HepG2 (cell line): ENCODE measurements around the gene RPS2. TPM values are rescaled to one million over a fixed set of nuclear protein-coding genes. Genes with fewer than 3 reads are reported as not detected.

ENCODE experiments used
- ATAC-seq: fragments of 200-7000 bp; cut with Tn5 transposase; 3 replicates; pipeline ENCODE4 v1.9.1; 2020; ENCODE audit warnings: mild to moderate bottlenecking, moderate library complexity
- BruUV-seq: library from RNA; stranded (reverse); fragments of 400-500 nt; replicated peaks from 2 replicates; lab custom pipeline; 2021; lab: Mats Ljungman, UMichigan
- CTCF ChIA-PET: fragments of 300-600 bp; formaldehyde crosslinking; extraction: SDS; loops from one replicate; lab custom pipeline; 2021; ENCODE audit warnings: low total read pairs, inconsistent platforms, low intra/inter-chr PET ratio; lab: Yijun Ruan, JAX
- POLR2A ChIA-PET: fragments of 350-600 bp; sonication (Branson Sonifier 250); formaldehyde crosslinking; loops from one replicate; lab custom pipeline; 2020; ENCODE audit warnings: antibody characterized with exemption, inconsistent platforms; lab: Yijun Ruan, JAX
- DNase-seq: peaks from one replicate; pipeline ENCODE4 v3.0.0-alpha.2; 2015; ENCODE audit warnings: low spot score
- FAIRE-seq: peaks from 3 replicates; lab custom pipeline; 2011; peaks lifted over from hg19 to GRCh38; lab: Jason Lieb, UNC
- H2AFZ ChIP-seq: one replicate; pipeline ENCODE4 v1.6.1; 2011; ENCODE audit warnings: low read length, inconsistent platforms
- H3K27ac ChIP-seq: fragments of 300-600 bp; 3 replicates; pipeline ENCODE4 v1.8.0; 2011; ENCODE audit warnings: mixed run types, mild to moderate bottlenecking, mixed read lengths, low read length, inconsistent platforms; ENCODE audit not compliant: insufficient read depth; ENCODE audit errors: extremely low read length
- H3K27me3 ChIP-seq, 2 experiments: fragments of 200-600 bp in 1 of 2; 2 replicates in 1 of 2; 3 replicates in 1 of 2; pipeline versions ENCODE4 v1.6.0 to v1.8.0; 2011; ENCODE audit warnings: low read length in 2 of 2, mild to moderate bottlenecking in 2 of 2, moderate library complexity in 2 of 2, inconsistent platforms in 1 of 2; ENCODE audit not compliant: insufficient read depth in 2 of 2, control insufficient read depth in 1 of 2
- H3K36me3 ChIP-seq, 2 experiments: fragments of 200-600 bp in 1 of 2; replicated peaks in 1 of 2; 2 replicates in 1 of 2; 3 replicates in 1 of 2; pipeline versions ENCODE4 v1.5.1 to v1.8.0; 2011; ENCODE audit warnings: low read length in 2 of 2, inconsistent platforms in 1 of 2; ENCODE audit not compliant: insufficient read depth in 2 of 2, control insufficient read depth in 1 of 2
- H3K4me1 ChIP-seq: 2 replicates; pipeline ENCODE4 v1.5.1; 2012; ENCODE audit warnings: low read length, inconsistent platforms; ENCODE audit not compliant: insufficient read depth
- H3K4me2 ChIP-seq: 2 replicates; pipeline ENCODE4 v1.6.0; 2011; ENCODE audit warnings: low read depth, low read length, inconsistent platforms
- H3K4me3 ChIP-seq, 3 experiments: fragments of 200-600 bp in 1 of 3; sonication (generic), shearing (Covaris generic) in 1 of 3; replicated peaks in 1 of 3; 2 replicates each; pipeline ENCODE4 v1.5.1; 2011 to 2016; ENCODE audit warnings: low read length in 3 of 3, inconsistent platforms in 2 of 3, low read depth in 2 of 3, mild to moderate bottlenecking in 2 of 3, control low read depth in 1 of 3, mixed read lengths in 1 of 3; ENCODE audit not compliant: insufficient read depth in 1 of 3
- H3K79me2 ChIP-seq: one replicate; pipeline ENCODE4 v1.6.1; 2011; ENCODE audit warnings: low read length, inconsistent platforms; ENCODE audit not compliant: insufficient read depth
- H3K9ac ChIP-seq: 2 replicates; pipeline ENCODE4 v1.6.0; 2011; ENCODE audit warnings: mild to moderate bottlenecking, low read depth, low read length, inconsistent platforms; ENCODE audit not compliant: insufficient read depth
- H3K9me3 ChIP-seq: 2 replicates; pipeline ENCODE4 v1.5.1; 2012; ENCODE audit warnings: mild to moderate bottlenecking, low read length
- H4K20me1 ChIP-seq: 2 replicates; pipeline ENCODE4 v1.6.0; 2011; ENCODE audit warnings: inconsistent platforms, mild to moderate bottlenecking, low read length, moderate library complexity; ENCODE audit not compliant: insufficient read depth
- MTA1 ChIP-seq: sonication (generic); formaldehyde crosslinking; IDR thresholded peaks from 2 replicates; pipeline ENCODE4 v1.4.0; 2020; ENCODE audit warnings: missing genetic modification reagents, mild to moderate bottlenecking, borderline replicate concordance
- NKX3-1 ChIP-seq: sonication (generic); formaldehyde crosslinking; IDR thresholded peaks from 2 replicates; pipeline ENCODE4 v1.5.0; 2020; ENCODE audit warnings: missing genetic modification reagents
- PRDM10 ChIP-seq: sonication (generic); formaldehyde crosslinking; IDR thresholded peaks from 2 replicates; pipeline ENCODE4 v1.4.0; 2020; ENCODE audit warnings: low read depth, missing genetic modification reagents
- SMAD9 ChIP-seq: sonication (generic); formaldehyde crosslinking; IDR thresholded peaks from 2 replicates; pipeline ENCODE4 v1.5.1; 2020; ENCODE audit warnings: mild to moderate bottlenecking, missing genetic modification reagents
- WIZ ChIP-seq: sonication (generic); formaldehyde crosslinking; IDR thresholded peaks from 2 replicates; pipeline ENCODE4 v1.5.1; 2020; ENCODE audit warnings: mild to moderate bottlenecking, missing genetic modification reagents
- ZIK1 ChIP-seq: sonication (generic); formaldehyde crosslinking; IDR thresholded peaks from 2 replicates; pipeline ENCODE4 v1.5.0; 2020; ENCODE audit warnings: mild to moderate bottlenecking, low read depth, missing genetic modification reagents, borderline replicate concordance
- ZNF253 ChIP-seq: sonication (generic); formaldehyde crosslinking; IDR thresholded peaks from 2 replicates; pipeline ENCODE4 v1.8.0; 2022; ENCODE audit warnings: mild to moderate bottlenecking, missing genetic modification reagents, borderline replicate concordance
- ZNF367 ChIP-seq: sonication (generic); formaldehyde crosslinking; IDR thresholded peaks from 2 replicates; pipeline ENCODE4 v1.4.0; 2020; ENCODE audit warnings: missing genetic modification reagents, borderline replicate concordance
- ZNF687 ChIP-seq: sonication (generic); formaldehyde crosslinking; IDR thresholded peaks from 2 replicates; pipeline ENCODE4 v1.5.1; 2020; ENCODE audit warnings: mild to moderate bottlenecking, missing genetic modification reagents, moderate library complexity
- ZNF768 ChIP-seq: sonication (generic); formaldehyde crosslinking; IDR thresholded peaks from 2 replicates; pipeline ENCODE4 v1.4.0; 2020; ENCODE audit warnings: missing genetic modification reagents
- WGBS: methylation state at CpG from one replicate; pipeline ENCODE4 v1.1.6; 2017; ENCODE audit warnings: low lambda C conversion rate; 5-methylcytosine and 5-hydroxymethylcytosine counted together
- in situ Hi-C: cut with HindIII; loops from 2 replicates; pipeline ENCODE4 v1.10.0; 2017; ENCODE audit warnings: low pct_unique_long_range_greater_than_20kb; ENCODE audit not compliant: extremely low pct_ligation_motif_present
- intact Hi-C: fragments of 100-400 bp; cut with micrococcal nuclease; formaldehyde crosslinking; loops from one replicate; pipeline ENCODE4 v1.10.0; 2022; ENCODE audit not compliant: unreplicated experiment
- polyA plus RNA-seq, 8 experiments: library from polyadenylated mRNA; depleted of rRNA in 3 of 8; stranded (reverse) in 7 of 8; unstranded in 1 of 8; fragments of >200 nt; fragmentation: Illumina TruSeq in 4 of 8; extraction: Trizol in 4 of 8; gene quantifications; 2 replicates each; pipeline versions ENCODE4 v1.2.1 to v1.2.3, GENCODE V29; 2011 to 2016; ENCODE audit warnings: low read depth in 4 of 8, missing spikeins in 1 of 8, mixed read lengths in 1 of 8; ENCODE audit not compliant: insufficient read depth in 1 of 8
- total RNA-seq, 5 experiments: library from RNA; depleted of rRNA; stranded (reverse); fragments of >200 nt; fragmentation: Illumina TruSeq; extraction: Trizol; gene quantifications; 2 replicates each; pipeline ENCODE4 v1.2.3, GENCODE V29; 2016; ENCODE audit warnings: low read depth in 1 of 5
- TF ChIP-seq, protein P1 (sequence below): sonication (generic); formaldehyde crosslinking; IDR thresholded peaks from 2 replicates; pipeline ENCODE4 v1.4.0; 2020; ENCODE audit warnings: low read depth, mild to moderate bottlenecking, missing genetic modification reagents

RPS2 gene
- total and polyA plus RNA-seq, 2 of the 13 experiments (the other 11 are each of a cell fraction or from before 2014, with no cell fraction given), result 1,908 to 4,514 TPM

DNA sequence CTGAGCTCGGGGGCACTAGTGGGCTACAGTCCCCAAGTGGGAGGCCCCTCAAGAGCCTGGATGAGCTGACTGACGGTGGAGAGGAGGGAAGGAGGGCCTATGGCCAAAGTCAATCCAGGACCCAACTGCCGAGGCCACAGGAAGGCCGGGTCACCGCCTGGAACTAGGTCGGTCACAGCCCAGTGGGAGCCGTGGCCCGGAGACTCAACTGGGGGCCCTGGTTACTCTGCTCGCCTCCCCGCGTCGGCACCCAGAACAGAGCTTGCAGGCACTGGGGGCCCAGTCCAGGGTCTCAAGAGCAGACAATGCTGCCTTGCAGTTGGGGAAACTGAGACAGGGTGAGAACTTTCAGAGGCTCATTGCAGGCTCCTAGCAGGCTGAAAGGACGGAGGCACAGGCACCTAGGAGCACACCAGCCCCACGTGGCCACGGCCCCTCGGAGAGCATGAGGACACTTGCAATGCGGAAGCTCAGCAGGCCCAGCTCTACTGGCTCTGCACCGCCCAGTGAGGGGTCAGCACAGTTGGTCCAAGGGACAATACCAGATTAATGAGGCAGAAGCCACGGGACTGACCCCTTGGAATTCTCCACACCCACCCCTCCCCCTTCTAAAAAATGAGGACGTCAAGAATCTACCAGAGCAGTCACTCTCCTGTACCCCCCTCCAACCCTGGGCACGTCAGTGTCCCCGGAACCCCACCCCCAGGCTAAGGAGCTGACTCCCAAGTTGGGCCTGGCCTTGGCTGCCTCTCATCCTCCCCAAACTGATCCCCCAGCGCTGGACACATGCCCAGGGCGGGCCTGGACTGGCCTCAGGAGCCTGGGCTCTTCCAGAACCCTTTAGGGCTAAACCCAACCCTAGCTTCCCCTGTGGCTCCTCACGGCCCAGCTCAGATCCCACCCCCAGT lies 48.6 kb downstream of the RPS2 start (continued):
- no peak for TF ChIP-seq PRDM10 (CRISPR knock-in tag)
- TF ChIP-seq, all 625 proteins: peak for 2

DNA sequence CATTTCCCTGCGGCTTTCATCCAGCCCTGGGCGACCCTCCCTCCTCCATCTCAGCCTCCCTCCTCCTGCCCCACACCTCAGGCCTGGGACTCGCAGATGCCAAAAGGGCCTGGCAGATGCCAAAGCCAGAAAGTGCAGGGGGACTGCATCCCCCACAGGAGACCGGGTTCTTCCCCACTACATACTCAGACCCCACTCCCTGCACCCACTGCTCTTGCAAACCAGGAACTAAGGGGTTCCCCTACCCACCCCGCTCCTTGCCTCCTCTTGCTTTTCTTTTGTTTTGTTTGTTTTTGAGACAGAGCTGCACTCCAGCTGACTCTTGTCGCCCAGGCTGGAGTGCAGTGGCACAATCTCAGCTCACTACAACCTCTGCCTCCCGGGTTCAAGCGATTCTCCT lies 49.6 kb downstream of the RPS2 start:
- Histone ChIP-seq H3K36me3 (no peaks in the 10 kb centered on the region), H3K9me3 (no peaks in the 10 kb centered on the region), H3K9ac (no peak overlapping the region), H3K4me3 (no peak overlapping the region), H3K79me2 (no peaks in the 10 kb centered on the region), H4K20me1 (0 out of 2 replicates have a peak, but pooled peaks cover 2% of the 10 kb centered on the region), H2AFZ (no peak overlapping the region), H3K4me1 (peaks cover 9% of the 10 kb centered on the region), H3K27ac (no peak overlapping the region), H3K4me2 (no peak overlapping the region), H3K27me3 (peaks cover 32 to 69% of the 10 kb centered on the region in 2 experiments)
- in situ Hi-C loops, result no loop called here
- DNase-seq (no peak), ATAC-seq (no peak), FAIRE-seq (no peak)
- no TSS peak for BruUV-seq
- WGBS, result 10% methylated on average over 7 of the region's 8 CpGs
- CTCF ChIA-PET, result no interaction called here
- POLR2A ChIA-PET, result no interaction called here
- intact Hi-C loops, result no loop called here
- TF ChIP-seq MTA1, result no peak
- TF ChIP-seq WIZ, result no peak
- TF ChIP-seq ZNF253 (CRISPR knock-in tag), result no peak
- TF ChIP-seq NKX3-1 (CRISPR knock-in tag), result no peak
- TF ChIP-seq, protein P1, sequence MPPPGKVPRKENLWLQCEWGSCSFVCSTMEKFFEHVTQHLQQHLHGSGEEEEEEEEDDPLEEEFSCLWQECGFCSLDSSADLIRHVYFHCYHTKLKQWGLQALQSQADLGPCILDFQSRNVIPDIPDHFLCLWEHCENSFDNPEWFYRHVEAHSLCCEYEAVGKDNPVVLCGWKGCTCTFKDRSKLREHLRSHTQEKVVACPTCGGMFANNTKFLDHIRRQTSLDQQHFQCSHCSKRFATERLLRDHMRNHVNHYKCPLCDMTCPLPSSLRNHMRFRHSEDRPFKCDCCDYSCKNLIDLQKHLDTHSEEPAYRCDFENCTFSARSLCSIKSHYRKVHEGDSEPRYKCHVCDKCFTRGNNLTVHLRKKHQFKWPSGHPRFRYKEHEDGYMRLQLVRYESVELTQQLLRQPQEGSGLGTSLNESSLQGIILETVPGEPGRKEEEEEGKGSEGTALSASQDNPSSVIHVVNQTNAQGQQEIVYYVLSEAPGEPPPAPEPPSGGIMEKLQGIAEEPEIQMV (CRISPR knock-in tag), result no peak
- no peak for TF ChIP-seq ZNF768 (CRISPR knock-in tag)
- TF ChIP-seq ZNF687, result no peak
- no peak for TF ChIP-seq ZNF367 (CRISPR knock-in tag)
- no peak for TF ChIP-seq SMAD9 (CRISPR knock-in tag)
- no peak for TF ChIP-seq ZIK1 (CRISPR knock-in tag)
